ENCODE measurements around the gene DPH6.

Gene DPH6

GRCh38 chr15:35481064-35481463 lies 64.9 kb downstream of the DPH6 start:
- H3K27ac ChIP-seq, result 0 out of 2 replicates have a peak overlapping the region, but pooled peaks have one; percentile 5
- TF ChIP-seq, protein P1, sequence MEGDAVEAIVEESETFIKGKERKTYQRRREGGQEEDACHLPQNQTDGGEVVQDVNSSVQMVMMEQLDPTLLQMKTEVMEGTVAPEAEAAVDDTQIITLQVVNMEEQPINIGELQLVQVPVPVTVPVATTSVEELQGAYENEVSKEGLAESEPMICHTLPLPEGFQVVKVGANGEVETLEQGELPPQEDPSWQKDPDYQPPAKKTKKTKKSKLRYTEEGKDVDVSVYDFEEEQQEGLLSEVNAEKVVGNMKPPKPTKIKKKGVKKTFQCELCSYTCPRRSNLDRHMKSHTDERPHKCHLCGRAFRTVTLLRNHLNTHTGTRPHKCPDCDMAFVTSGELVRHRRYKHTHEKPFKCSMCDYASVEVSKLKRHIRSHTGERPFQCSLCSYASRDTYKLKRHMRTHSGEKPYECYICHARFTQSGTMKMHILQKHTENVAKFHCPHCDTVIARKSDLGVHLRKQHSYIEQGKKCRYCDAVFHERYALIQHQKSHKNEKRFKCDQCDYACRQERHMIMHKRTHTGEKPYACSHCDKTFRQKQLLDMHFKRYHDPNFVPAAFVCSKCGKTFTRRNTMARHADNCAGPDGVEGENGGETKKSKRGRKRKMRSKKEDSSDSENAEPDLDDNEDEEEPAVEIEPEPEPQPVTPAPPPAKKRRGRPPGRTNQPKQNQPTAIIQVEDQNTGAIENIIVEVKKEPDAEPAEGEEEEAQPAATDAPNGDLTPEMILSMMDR (IDR thresholded peaks at IDR 0.05), result no peak
- TF ChIP-seq ZFX (IDR thresholded peaks at IDR 0.05; ENCODE audit: borderline replicate concordance), result no peak

DNA sequence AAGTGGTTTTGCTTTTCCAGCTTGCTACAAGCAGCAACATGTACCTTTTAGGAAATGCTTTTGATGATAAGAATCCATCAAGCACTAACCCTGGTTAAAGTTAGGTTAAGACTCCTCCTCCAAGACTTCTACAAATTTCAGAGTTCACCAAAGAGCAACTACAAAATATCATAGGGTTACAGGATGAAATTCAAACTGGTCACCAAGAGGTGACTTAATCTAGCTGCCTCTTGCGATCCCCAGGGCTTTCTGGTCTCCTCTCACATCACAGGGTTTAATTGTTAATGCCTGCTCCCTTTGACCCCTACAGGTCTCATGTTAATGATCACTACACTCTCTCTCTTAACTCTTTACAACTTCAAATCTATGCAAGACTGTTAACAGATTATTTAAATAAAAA lies 66.5 kb downstream of the DPH6 start:
- H3K27ac ChIP-seq, result no peak overlapping the region
- TF ChIP-seq, protein P1 (IDR thresholded peaks at IDR 0.05), result no peak
- no peak for TF ChIP-seq ZFX (IDR thresholded peaks at IDR 0.05; ENCODE audit: borderline replicate concordance)

DNA sequence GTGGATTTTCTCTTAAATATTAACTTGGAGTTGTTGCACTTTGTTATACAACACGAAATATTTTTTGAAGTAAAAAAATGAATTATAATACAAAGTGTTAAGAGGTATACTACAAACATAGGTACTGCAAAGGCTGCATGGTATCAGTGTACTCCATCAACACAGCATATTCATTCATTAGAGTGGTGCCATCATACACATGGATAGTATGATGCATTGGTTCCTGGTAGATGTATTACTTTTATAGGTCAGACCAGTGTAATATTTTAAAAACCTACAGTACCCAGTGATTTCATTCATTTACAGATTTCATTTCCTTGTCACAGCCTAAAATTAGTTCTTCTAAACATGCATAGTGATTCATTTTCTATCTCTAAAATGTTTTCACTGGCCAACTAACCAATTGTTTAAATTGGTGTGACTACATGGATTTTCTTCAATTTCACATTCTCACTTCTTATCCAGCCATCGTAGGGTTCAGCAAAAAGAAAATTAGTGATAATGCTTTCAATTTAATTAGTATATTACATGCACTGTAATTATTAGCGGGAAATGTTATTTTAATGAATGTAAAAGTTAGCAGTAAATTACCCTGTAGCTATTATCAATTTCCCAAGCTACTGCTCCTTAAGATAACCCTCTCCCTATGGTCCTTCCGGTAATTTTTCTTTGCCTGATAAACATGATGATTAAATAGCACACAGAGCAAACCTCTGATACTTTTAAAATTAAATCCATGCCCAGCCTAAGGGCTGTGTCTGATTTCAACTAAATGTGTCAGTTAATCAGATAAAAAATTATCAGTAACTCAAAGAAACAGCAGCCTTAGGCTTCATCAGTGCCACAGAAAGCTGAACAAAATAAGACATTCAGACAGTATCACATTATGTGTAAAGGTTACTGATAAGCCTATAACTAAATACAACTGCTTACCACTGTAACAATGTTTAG lies 68.4 kb downstream of the DPH6 start:
- H3K27ac ChIP-seq, result no peak overlapping the region
- TF ChIP-seq ZFX (IDR thresholded peaks at IDR 0.05; ENCODE audit: borderline replicate concordance), result no peak
- TF ChIP-seq, protein P1 (IDR thresholded peaks at IDR 0.05), result no peak

GRCh38 chr15:35471024-35471423 lies 74.9 kb downstream of the DPH6 start:
- TF ChIP-seq ZFX (IDR thresholded peaks at IDR 0.05; ENCODE audit: borderline replicate concordance), result no peak
- TF ChIP-seq, protein P1 (IDR thresholded peaks at IDR 0.05), result no peak
- no peak overlapping the region for H3K27ac ChIP-seq

DNA sequence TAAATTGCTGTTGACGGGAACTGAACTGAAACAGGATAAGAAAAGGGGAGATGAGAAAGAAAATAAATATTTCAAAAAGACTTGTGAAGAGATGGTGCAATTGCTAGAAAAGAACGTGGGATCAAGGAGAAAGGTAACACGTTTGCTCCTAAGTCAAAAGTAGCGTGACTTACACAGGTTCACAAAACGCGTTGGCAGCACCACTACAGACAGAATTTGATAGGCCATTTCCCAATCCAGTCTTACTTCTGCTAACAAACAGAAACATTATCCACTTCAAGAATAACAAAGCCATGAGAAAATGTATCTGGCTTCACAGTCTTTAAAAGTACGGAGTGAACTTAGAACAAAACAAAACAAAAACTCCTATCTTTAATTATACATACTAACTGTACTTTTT lies 75.5 kb downstream of the DPH6 start:
- TF ChIP-seq ZFX (IDR thresholded peaks at IDR 0.05; ENCODE audit: borderline replicate concordance), result no peak
- TF ChIP-seq, protein P1 (IDR thresholded peaks at IDR 0.05), result no peak
- no peak overlapping the region for H3K27ac ChIP-seq

DNA sequence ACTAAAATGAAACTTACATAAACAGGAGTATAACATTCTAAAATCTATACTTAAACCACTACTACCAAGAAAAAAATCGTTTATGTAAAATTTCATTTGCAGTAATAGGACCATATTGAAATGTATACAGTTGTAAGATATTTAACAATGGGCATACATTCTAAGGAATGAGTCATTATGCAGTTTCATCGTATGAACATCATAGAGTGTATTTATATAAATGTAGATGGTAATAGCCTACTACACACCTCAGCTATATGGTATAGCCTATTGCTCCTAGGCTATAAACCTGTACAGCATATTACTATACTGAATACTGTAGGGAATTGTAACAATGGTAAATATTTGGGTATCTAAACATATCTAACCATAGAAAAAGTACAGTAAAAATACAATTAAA lies 79.5 kb downstream of the DPH6 start:
- TF ChIP-seq, protein P1 (IDR thresholded peaks at IDR 0.05), result no peak
- TF ChIP-seq ZFX (IDR thresholded peaks at IDR 0.05; ENCODE audit: borderline replicate concordance), result no peak
- no peak overlapping the region for H3K27ac ChIP-seq

- TF ChIP-seq, protein P1 (IDR thresholded peaks at IDR 0.05), result no peak
- TF ChIP-seq ZFX (IDR thresholded peaks at IDR 0.05; ENCODE audit: borderline replicate concordance), result no peak
Observed at GRCh38 chr15:35465783-35466182, 80.2 kb downstream of the DPH6 start.

More at GRCh38 chr15:35465783-35466182, 80.2 kb downstream of the DPH6 start:
- no peak overlapping the region for H3K27ac ChIP-seq

Data from 22Rv1 (cell line).